IPS DF 19.7 (cell line): ENCODE measurements around the gene CRACR2B.

Source experiments
- DNase-seq: peaks from one replicate; pipeline ENCODE4 v3.0.0-alpha.2; 2013; ENCODE audit warnings: low read depth, low spot score

The CRACR2B gene

GRCh38 chr11:867856-868358 lies 40.2 kb downstream of the CRACR2B start:
- DNase-seq: no peak

DNA sequence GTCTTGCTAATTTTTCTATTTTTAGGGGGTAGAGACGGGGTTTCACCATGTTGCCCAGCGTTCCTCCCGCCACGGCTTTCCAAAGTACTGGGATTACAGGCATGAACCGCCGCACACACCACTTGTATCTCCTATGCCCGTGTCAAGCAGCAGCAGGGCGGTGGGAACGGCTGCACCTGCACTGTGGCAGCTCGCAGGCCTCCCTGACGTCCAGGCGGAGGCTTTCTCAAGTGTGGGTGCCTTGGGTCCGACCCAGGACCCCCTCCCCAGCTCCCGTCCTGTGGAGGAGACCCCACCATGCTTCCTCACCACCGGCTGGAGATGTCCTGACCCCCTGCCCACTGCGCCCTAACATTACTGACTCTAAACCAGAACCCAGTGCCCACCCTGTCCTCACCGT lies 40.7 kb downstream of the CRACR2B start:
- no peak for DNase-seq

GRCh38 chr11:868802-869201 lies 41.1 kb downstream of the CRACR2B start:
- no peak for DNase-seq

- no peak for DNase-seq
Measured at GRCh38 chr11:869399-870126, 41.8 kb downstream of the CRACR2B start.

DNA sequence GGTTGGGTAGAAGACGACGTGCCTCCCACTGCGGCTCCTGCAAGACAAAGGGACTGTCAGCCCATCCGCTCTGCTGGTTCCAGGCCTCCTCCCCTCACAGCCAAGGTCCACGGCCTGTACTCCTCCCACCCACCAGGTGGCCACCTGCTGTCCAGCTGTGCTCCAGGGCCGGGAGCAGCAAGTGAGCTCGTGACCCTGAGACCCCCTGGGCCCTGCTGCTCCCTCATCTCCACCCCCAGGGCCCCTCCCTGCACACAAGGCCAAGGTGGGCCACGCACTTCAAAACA lies 42.4 kb downstream of the CRACR2B start:
- DNase-seq: no peak

- DNase-seq: no peak
Measured at GRCh38 chr11:870418-870817, 42.7 kb downstream of the CRACR2B start.

DNA sequence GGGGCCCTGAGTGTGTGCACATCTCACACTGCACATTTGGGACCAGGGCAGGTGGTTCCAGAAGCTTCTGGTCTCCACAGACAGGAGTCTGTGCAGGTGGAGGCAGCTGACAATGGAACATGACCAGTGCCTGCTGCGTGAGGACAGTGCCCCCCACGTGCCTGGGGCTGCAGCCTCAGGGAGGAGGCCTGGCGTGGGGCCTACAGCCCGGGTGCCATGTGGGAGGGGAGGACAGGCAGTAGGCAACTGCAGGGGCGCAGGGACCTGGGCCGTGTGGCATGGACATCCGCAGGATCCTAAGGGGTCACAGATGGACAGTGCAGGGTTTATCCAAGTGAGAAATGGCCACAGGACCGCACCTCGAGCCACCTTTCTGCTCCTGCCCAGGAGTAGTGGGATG lies 43.8 kb downstream of the CRACR2B start:
- no peak for DNase-seq

GRCh38 chr11:872799-873198 lies 45.1 kb downstream of the CRACR2B start:
- no peak for DNase-seq

DNA sequence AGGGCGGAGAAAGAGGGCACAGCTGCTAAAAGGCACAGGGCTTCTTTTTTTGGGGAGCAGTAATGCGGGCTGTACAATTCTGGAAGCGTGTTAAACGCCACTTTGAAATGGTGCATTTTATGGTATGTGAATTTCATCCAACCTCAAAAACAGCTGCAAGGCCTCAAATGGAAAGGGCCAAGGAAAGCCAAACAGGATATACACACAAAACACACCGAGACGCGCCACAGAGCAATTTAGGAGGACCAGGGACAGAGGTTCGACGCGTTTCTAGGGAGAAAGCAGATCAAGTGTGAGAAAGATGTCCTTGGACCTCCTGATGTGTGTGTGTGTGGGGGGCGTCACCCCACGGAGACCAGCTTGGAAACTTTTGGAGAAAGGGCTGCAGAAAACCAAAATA lies 46.0 kb downstream of the CRACR2B start:
- no peak for DNase-seq

DNA sequence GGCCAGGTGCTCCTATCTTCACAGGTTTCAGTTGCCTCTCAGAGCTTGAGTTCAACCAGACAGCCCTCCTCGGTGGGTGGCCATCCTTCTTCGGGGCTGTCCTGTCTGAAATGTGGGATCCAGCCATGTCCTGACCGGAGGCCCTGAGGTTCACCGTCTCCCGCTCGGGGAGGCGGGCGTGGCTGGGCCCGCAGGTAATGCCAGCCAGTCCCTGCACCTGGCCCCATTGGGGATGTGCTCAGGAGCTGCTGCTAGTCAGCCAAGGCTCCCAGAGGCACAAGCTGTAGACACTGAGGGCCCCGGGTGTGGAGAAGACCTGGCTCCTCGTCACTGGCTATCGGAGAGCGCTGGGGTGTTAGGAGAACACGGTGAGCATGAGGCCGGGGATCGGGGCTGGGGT lies 47.5 kb downstream of the CRACR2B start:
- no peak for DNase-seq

GRCh38 chr11:875769-876301 lies 48.1 kb downstream of the CRACR2B start:
- DNase-seq: no peak

GRCh38 chr11:876545-876944 lies 48.8 kb downstream of the CRACR2B start:
- no peak for DNase-seq

- DNase-seq: no peak
Measured at GRCh38 chr11:877565-877964, 49.8 kb downstream of the CRACR2B start.

DNA sequence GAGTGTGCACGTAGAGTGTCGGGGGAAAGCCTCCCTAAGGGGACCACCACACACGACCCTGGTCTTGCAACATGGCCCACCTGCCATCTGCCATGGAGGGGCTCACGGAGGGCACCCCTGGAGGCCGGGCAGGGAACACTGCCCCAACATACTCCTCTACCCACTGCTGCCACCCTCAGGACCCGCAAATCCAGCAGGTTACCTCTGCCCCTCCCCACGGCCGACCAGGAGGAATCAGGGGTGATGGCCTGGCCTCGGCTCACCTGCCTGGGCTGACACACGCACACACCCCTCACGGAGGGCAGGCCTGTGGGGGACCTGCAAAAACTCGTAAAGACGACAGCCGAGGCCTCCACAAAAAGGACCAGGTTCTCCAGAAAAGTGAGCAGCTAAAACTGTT lies 52.7 kb downstream of the CRACR2B start:
- no peak for DNase-seq
